Adrenal gland (tissue), 5 donors: ENCODE results near the gene CYP21A2.
"Not testable (repeated sequence)": the region's sequence is repeated elsewhere in the genome, so short reads cannot be mapped to it uniquely, and the experiment has no call there.

Experiments
- CTCF ChIP-seq, 6 experiments: fragments of 450-650 bp in 4 of 6; fragments of 200-600 bp in 2 of 6; sonication (generic) in 1 of 6; IDR thresholded peaks; 1 replicate in 5 of 6; 2 replicates in 1 of 6; pipeline versions ENCODE4 v1.5.1 to v1.8.0; 2016 to 2021; ENCODE audit warnings: antibody characterized with exemption in 6 of 6, mild to moderate bottlenecking in 2 of 6, moderate library complexity in 1 of 6
- POLR2A ChIP-seq, 2 donors: fragments of 450-650 bp; IDR thresholded peaks; one replicate each; pipeline ENCODE4 v1.6.1; 2017; ENCODE audit warnings: antibody characterized with exemption in 2 of 2, mild to moderate bottlenecking in 2 of 2, moderate library complexity in 1 of 2
- donor health status: DM: no; HTN: no; CAD: no.

- not testable (repeated sequence) for TF ChIP-seq CTCF, POLR2A (IDR thresholded peaks at IDR 0.05)
Measured at GRCh38 chr6:32009537-32009936, 28.7 kb upstream of the CYP21A2 start.
